ENCODE measurements around the gene TRAPPC3.

The TRAPPC3 gene

DNA sequence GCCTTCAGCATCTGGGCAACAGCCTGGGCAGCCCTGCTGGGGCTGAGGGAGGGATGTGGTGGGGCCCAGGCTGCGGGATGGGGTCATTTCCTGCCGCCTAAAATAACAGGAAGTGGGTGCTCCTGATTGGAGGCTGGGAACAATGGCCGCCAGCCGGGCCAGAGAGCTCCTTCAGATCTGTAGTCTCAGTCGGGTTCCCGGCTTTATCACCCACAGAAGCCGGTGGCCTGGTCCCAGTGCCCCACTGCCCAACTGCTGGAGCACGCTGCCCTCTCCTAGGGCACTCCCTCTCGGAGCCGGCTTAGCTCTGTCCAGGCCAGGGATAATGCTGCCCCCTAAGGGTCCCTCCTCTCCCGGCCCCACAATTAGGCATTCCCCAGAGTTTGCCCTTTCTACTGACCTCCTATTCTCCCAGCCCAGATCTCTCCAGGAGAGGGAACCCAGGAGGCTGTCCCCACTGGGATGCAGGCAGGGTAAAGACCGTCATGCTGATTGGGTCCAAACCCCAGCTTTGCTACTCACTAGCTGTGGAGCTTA is 11.7 kb upstream of the TRAPPC3 start (continued):
- no peak for TF ChIP-seq ZNF311 (tag by site-specific recombination; IDR thresholded peaks at IDR 0.05; ENCODE audit: borderline replicate concordance)
- TF ChIP-seq PRDM2 (tag by site-specific recombination; IDR thresholded peaks at IDR 0.05; ENCODE audit: borderline replicate concordance): no peak
- TF ChIP-seq ZNF585B (tag by site-specific recombination; IDR thresholded peaks at IDR 0.05): no peak
- TF ChIP-seq, protein P1, sequence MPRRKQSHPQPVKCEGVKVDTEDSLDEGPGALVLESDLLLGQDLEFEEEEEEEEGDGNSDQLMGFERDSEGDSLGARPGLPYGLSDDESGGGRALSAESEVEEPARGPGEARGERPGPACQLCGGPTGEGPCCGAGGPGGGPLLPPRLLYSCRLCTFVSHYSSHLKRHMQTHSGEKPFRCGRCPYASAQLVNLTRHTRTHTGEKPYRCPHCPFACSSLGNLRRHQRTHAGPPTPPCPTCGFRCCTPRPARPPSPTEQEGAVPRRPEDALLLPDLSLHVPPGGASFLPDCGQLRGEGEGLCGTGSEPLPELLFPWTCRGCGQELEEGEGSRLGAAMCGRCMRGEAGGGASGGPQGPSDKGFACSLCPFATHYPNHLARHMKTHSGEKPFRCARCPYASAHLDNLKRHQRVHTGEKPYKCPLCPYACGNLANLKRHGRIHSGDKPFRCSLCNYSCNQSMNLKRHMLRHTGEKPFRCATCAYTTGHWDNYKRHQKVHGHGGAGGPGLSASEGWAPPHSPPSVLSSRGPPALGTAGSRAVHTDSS (tag by site-specific recombination; IDR thresholded peaks at IDR 0.05): no peak
- TF ChIP-seq SP2 (tag by site-specific recombination; IDR thresholded peaks at IDR 0.05): peak; percentile 71
- TF ChIP-seq GFI1B (tag by site-specific recombination; IDR thresholded peaks at IDR 0.05): 0 out of 2 replicates have a peak, but pooled peaks have one; percentile 14
- peak; percentile 90 for TF ChIP-seq YY1 (tag by site-specific recombination; IDR thresholded peaks at IDR 0.05)
- no peak for TF ChIP-seq ZNF626 (tag by site-specific recombination; IDR thresholded peaks at IDR 0.05)
- no peak for TF ChIP-seq PRDM1 (tag by site-specific recombination; IDR thresholded peaks at IDR 0.05)
- no peak for TF ChIP-seq ZNF514 (tag by site-specific recombination; IDR thresholded peaks at IDR 0.05)
- TF ChIP-seq ATF2 (tag by site-specific recombination; IDR thresholded peaks at IDR 0.05; ENCODE audit: low read depth): no peak
- TF ChIP-seq ZNF645 (tag by site-specific recombination; IDR thresholded peaks at IDR 0.05): no peak
- TF ChIP-seq KLF16 (tag by site-specific recombination; IDR thresholded peaks at IDR 0.05): peak; percentile 65; the same call in 1 of the 2 replicates
- peak; percentile 100 for TF ChIP-seq ZFP69B (tag by site-specific recombination; IDR thresholded peaks at IDR 0.05)
- TF ChIP-seq TSHZ1 (tag by site-specific recombination; IDR thresholded peaks at IDR 0.05; ENCODE audit: borderline replicate concordance): no peak
- no peak for TF ChIP-seq KLF7 (tag by site-specific recombination; IDR thresholded peaks at IDR 0.05; ENCODE audit: borderline replicate concordance)
- no peak for TF ChIP-seq ZFP3 (tag by site-specific recombination; IDR thresholded peaks at IDR 0.05; ENCODE audit: low read depth)
- TF ChIP-seq, protein P2, sequence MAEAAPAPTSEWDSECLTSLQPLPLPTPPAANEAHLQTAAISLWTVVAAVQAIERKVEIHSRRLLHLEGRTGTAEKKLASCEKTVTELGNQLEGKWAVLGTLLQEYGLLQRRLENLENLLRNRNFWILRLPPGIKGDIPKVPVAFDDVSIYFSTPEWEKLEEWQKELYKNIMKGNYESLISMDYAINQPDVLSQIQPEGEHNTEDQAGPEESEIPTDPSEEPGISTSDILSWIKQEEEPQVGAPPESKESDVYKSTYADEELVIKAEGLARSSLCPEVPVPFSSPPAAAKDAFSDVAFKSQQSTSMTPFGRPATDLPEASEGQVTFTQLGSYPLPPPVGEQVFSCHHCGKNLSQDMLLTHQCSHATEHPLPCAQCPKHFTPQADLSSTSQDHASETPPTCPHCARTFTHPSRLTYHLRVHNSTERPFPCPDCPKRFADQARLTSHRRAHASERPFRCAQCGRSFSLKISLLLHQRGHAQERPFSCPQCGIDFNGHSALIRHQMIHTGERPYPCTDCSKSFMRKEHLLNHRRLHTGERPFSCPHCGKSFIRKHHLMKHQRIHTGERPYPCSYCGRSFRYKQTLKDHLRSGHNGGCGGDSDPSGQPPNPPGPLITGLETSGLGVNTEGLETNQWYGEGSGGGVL (tag by site-specific recombination; IDR thresholded peaks at IDR 0.05): peak; percentile 66
- TF ChIP-seq GLI4 (tag by site-specific recombination; IDR thresholded peaks at IDR 0.05): no peak
- TF ChIP-seq, protein P3, sequence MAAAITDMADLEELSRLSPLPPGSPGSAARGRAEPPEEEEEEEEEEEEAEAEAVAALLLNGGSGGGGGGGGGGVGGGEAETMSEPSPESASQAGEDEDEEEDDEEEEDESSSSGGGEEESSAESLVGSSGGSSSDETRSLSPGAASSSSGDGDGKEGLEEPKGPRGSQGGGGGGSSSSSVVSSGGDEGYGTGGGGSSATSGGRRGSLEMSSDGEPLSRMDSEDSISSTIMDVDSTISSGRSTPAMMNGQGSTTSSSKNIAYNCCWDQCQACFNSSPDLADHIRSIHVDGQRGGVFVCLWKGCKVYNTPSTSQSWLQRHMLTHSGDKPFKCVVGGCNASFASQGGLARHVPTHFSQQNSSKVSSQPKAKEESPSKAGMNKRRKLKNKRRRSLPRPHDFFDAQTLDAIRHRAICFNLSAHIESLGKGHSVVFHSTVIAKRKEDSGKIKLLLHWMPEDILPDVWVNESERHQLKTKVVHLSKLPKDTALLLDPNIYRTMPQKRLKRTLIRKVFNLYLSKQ (tag by site-specific recombination; IDR thresholded peaks at IDR 0.05; ENCODE audit: borderline replicate concordance): no peak
- TF ChIP-seq, protein P4, sequence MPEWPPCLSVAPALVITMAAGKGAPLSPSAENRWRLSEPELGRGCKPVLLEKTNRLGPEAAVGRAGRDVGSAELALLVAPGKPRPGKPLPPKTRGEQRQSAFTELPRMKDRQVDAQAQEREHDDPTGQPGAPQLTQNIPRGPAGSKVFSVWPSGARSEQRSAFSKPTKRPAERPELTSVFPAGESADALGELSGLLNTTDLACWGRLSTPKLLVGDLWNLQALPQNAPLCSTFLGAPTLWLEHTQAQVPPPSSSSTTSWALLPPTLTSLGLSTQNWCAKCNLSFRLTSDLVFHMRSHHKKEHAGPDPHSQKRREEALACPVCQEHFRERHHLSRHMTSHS (tag by site-specific recombination; IDR thresholded peaks at IDR 0.05): no peak
